Hippocampal formation (tissue), 2 donors: ENCODE measurements around the gene CCDC116.
A peak's percentile ranks its signal among the peaks of the same experiment; 100 is the strongest.
"Not testable (repeated sequence)": the region's sequence is repeated elsewhere in the genome, so short reads cannot be mapped to it uniquely, and the experiment has no call there.

ENCODE experiments used
- DNase-seq, 2 donors: peaks; one replicate each; lab custom pipeline; 2025; lab: John Stamatoyannopoulos, UW

Gene CCDC116, protein sequence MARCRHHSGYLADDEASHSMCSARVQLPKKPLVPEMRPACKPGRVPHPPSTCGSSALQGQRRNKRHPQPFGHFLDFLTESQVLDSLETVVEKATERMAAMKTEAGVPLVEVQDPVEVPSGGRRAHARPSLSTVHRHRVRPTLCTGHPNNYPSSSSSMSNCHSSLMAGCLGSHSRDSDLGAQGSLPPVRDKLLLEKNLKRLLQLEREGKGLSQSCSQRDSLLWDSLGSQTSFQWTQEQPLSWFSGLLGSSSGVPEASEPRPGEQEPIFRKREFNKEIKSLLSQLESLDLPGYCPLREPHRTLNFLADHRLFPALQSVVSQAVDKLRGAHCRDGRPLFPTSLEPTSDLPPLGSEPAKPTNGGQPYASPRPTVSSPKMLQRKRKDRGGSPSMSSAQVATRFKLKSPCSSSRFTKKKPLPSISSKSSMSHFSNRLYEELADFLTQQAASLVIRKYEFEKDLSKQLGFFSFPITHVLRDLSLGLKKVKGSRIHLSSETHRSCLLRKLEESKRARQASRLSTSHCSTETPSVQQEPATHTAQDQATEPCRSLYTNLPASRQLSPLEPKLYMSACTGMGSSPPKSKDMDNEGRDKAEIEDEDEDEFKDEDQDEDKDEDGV

GRCh38 chr22:21632237-21632895, at the start of gene CCDC116:
Gene CCDC116 (plus strand): TSS chr22:21632760. CDS start chr22:21633182, 422 bp downstream.
- no peak for DNase-seq

DNA sequence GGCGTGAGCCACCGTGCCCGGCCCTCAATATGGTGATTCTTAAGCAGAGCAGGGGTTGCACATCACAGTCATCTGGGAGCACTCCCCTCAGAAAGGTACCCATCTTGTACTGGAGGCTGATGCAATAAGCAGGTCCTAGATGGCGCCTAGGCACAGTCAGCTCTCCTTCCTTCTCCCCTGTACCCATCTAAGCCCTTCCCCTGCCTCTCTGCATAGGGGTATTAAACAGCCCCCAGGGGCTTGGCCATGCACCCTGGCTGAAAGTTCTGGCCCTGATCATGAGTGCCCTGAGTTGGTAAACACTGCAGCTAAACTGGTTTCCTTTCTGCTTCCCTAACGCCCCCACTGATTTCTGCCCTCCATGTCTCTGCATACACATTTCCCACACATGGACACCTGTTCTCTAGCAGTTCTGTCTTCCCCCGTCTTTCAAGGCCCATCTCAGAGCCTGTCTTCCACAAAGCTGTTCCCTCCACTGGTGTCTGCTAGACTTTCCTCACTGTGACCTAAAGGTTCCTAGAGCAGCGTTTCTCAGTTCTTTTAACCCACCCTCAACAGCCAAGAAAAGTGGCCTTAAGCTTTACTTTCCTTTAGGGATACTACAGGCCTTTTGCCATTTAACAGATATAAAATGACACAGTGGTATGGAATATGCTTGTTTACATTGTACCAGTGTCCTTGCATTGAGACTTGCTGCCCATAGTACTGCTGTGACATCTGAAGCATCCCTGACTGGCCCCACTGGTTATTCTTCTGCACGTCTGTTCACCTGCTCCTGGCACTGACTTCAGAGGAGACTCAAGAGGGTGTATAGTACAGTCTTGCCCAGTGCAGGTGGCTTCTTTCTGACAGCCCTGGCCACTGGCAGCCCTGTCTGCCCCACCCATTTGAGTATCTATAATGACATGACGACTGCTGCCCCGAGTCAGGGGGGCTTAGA, 49.5 kb upstream of the CCDC116 start:
- no peak for DNase-seq

GRCh38 chr22:21585389-21585788, 47.2 kb upstream of the CCDC116 start:
- DNase-seq = no peak

DNA sequence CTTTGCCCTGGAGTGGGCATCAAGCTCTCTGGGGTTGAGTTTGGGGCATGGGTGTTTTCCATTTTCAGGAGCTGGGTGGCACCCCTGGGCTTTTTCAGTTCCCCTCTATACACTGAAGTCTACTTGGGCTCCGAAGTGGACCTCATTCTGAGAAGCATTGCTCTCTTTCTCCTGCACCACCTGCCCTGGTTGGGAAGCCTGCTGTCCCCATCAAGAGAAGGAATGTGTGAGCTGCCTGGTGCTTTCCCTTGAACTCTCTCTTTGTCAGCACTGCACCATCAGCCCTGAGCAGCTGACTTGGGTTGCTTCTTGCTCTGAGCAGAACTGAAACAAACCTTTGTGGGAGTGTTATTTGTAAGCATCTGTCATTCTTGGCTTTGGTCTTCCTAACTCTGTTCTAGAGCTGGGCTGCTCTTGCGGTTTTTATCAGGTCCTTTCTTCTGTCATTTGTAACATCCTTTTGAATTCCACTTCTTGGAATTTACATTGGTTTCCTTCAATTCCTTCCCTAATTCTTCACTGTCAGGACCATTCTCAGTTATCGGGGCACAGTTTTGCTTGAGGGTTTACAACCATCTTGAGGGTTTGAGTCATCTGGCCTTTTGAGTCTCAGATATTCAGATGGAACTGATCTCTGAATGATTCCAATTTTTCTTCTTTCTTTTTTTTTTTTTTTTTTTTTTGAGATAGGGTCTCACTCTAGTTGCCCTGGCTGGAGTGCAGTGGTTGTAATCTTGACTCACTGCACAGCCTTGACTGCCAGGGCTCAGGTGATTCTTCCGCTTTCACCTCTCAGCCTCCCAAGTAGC, 44.6 kb upstream of the CCDC116 start:
- peak; percentile 54 to 62 for DNase-seq

DNA sequence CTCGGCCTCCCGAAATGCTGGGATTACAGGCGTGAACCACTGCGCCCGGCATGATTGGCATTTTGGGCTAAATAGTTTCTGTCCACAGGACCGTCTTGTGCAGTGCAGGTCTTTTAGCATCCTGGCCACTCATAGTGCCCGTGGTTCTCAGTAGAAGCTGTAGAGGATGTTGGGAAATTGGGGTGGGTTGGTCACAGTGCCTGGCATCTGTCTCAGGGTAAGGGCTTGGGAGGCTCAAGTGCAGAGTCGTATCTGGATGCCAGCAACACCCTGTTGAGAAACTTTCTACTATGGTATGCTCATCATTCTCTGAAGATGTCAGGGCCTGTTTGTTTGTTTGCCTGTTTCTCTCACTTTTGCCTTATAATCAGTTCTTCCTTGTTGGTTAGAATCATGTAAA, 43.2 kb upstream of the CCDC116 start:
- no peak for DNase-seq

- DNase-seq = peak in 1 of 2 donors; percentile 40
Measured at GRCh38 chr22:21590809-21591641, 41.5 kb upstream of the CCDC116 start.

GRCh38 chr22:21591695-21592094, 40.9 kb upstream of the CCDC116 start:
- no peak for DNase-seq

GRCh38 chr22:21592422-21592821, 40.1 kb upstream of the CCDC116 start:
- no peak for DNase-seq

GRCh38 chr22:21593406-21594232, 38.9 kb upstream of the CCDC116 start:
- no peak for DNase-seq

- peak in 1 of 2 donors; percentile 32 for DNase-seq
Measured at GRCh38 chr22:21594865-21595452, 37.6 kb upstream of the CCDC116 start.

GRCh38 chr22:21596356-21597135, 36.0 kb upstream of the CCDC116 start:
- not testable (repeated sequence) for DNase-seq

DNA sequence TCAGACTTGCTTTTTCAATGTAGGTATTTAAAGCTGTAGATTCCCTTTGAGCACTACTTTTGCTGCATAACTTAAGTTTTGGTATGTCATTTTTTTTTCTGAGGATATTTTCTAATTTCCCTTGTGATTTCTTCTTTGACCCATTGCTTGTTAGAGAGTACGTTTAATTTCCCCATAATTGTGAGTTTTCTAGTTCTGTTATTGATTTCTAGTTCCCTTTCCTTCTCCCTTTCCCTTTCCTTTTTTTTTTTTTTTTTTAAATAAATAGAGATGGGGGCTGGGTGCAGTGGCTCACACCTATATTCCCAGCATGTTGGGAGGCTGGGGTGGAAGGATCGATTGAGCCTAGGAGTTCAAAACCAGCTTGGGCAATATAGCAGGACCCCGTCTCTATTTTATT, 34.3 kb upstream of the CCDC116 start:
- DNase-seq = no peak

DNA sequence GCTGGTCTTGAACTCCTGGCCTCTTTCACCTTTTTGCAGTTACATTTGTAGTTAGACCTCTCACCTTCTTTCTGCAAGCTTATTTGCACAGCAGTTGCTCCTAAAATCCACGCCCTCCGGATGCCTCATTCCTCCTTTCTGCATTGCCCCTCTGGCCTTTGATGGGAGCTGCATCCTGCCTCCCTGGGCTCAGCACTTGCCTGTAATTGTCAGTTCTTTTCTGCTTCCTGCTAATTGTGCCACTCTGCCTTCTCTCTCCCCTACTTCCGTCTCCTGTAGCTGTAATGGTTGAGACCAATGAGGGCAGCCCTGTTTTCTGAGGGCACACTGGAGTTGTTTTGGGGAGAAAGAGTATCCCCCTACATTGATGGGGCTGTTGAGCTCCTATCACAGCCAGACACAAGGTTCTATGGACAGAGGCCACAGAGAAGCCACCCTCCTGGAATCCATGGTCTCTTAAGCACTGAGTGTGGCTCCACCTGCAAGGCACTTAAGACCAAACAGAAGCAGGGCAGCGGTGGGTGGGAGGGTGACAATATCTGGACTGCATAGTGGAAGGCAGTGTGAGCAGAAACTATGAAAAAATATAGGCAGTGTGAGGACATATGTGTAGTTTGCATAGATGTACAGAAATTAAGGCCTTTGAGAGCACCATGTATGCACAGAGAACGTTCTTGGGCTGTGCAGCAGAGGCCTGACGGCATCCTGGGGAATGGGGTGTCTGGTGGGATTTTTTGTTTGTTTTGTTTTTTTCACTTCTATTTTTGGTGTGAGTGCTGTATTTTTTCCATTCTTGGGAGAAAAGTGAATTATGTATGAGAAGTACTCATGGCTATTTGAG, 33.3 kb upstream of the CCDC116 start:
- DNase-seq = no peak

GRCh38 chr22:21602579-21602978, 30.0 kb upstream of the CCDC116 start:
- DNase-seq = no peak

DNA sequence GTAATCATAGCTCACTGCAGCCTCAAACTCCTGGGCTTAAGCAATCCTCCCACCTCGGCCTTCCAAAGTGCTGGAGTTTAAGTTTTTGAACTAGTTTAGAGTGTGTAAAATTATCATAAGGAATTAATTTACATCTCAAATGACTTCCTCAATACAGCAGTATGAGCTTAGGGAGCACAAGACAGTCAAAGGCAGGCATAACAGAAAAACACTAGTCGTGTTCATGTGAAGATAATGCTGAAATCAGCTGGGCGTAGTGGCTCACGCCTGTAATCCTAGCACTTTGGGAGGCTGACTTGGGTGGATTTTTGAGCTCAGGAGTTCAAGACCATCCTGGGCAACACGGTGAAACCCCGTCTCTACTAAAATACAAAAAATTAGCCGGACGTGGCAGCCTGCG, 28.6 kb upstream of the CCDC116 start:
- no peak for DNase-seq

GRCh38 chr22:21605887-21606564, 26.5 kb upstream of the CCDC116 start:
- no peak for DNase-seq
